ENCODE measurements around the gene LRSAM1. TPM values are rescaled to one million over a fixed set of nuclear protein-coding genes. Genes with fewer than 3 reads are reported as not detected.

The LRSAM1 gene
- total and polyA plus RNA-seq, 4 donors: 6.6 to 9.7 (median 7.1) TPM

- TF ChIP-seq SP1 (IDR thresholded peaks at IDR 0.05): no peak
- no peak for TF ChIP-seq FOXA2 (IDR thresholded peaks at IDR 0.05)
- no peak for TF ChIP-seq YY1 (IDR thresholded peaks at IDR 0.05)
- TF ChIP-seq, protein P1, sequence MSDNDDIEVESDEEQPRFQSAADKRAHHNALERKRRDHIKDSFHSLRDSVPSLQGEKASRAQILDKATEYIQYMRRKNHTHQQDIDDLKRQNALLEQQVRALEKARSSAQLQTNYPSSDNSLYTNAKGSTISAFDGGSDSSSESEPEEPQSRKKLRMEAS (IDR thresholded peaks at IDR 0.05): no peak
Observed at GRCh38 chr9:127489471-127490115, 38.3 kb downstream of the LRSAM1 start (continued).

DNA sequence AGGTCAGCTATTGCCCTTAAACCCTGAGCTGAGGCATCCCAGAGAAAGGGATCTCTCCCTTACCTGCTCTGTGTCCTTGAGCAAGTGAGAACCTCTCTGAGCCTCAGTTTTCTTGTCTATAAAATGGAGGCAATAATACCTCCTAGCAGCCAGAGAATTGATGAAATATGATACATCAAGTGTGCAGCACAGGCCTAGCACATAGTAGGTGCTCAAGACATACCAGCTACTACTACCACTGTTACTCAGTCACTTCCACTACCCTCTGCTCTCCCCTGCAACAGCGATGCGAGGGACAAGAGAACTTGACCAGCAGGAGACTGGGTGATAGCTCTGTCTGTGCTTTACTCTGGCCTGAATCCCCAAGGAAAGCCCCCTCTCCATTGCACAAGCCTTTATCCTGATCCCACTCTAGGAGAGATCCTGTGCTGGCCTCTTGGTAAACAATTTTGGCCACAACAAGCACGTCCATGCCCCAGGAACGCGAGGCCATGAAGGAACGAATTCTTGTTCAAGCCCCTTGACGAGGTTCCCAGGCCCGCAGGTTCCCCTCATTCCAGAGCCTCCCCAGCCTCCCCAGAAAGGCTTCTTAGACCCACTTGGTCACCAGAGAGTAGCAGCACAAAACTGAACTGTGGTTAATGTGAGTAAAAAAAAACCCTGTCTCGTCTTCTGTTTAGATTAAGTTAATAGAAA lies 39.4 kb downstream of the LRSAM1 start:
- 93% methylated on average over 9 of the region's 9 CpGs for WGBS

More for the DNA sequence above, 39.4 kb downstream of the LRSAM1 start:
- Histone ChIP-seq H3K4me3 (ENCODE audit: low read depth in 1 of 3, low read length in 3 of 3) (no peak overlapping the region), H3K27me3 (ENCODE audit: control insufficient read depth in 4 of 4, insufficient read depth in 4 of 4, low read length in 3 of 4) (no peaks in the 10 kb centered on the region), H3K27ac (ENCODE audit: low read depth in 1 of 2, low read length in 2 of 2) (no peak overlapping the region), H3K4me1 (ENCODE audit: control insufficient read depth in 4 of 4, insufficient read depth in 4 of 4, low read length in 3 of 4) (peaks cover 0 to 3% (median 1%) of the 10 kb centered on the region in 4 donors), H3K9me3 (ENCODE audit: control insufficient read depth in 4 of 4, low read length in 3 of 4) (no peaks in the 10 kb centered on the region), H3K9ac (ENCODE audit: low read depth in 1 of 2, low read length in 2 of 2) (no peak overlapping the region), H3K36me3 (ENCODE audit: control insufficient read depth in 4 of 4, insufficient read depth in 3 of 4, low read depth in 1 of 4, low read length in 3 of 4) (peaks cover 12 to 68% (median 26%) of the 10 kb centered on the region in 4 donors)
- DNase-seq (ENCODE audit: low spot score): no peak
- TF ChIP-seq, protein P1 (IDR thresholded peaks at IDR 0.05): no peak
- TF ChIP-seq, protein P2, sequence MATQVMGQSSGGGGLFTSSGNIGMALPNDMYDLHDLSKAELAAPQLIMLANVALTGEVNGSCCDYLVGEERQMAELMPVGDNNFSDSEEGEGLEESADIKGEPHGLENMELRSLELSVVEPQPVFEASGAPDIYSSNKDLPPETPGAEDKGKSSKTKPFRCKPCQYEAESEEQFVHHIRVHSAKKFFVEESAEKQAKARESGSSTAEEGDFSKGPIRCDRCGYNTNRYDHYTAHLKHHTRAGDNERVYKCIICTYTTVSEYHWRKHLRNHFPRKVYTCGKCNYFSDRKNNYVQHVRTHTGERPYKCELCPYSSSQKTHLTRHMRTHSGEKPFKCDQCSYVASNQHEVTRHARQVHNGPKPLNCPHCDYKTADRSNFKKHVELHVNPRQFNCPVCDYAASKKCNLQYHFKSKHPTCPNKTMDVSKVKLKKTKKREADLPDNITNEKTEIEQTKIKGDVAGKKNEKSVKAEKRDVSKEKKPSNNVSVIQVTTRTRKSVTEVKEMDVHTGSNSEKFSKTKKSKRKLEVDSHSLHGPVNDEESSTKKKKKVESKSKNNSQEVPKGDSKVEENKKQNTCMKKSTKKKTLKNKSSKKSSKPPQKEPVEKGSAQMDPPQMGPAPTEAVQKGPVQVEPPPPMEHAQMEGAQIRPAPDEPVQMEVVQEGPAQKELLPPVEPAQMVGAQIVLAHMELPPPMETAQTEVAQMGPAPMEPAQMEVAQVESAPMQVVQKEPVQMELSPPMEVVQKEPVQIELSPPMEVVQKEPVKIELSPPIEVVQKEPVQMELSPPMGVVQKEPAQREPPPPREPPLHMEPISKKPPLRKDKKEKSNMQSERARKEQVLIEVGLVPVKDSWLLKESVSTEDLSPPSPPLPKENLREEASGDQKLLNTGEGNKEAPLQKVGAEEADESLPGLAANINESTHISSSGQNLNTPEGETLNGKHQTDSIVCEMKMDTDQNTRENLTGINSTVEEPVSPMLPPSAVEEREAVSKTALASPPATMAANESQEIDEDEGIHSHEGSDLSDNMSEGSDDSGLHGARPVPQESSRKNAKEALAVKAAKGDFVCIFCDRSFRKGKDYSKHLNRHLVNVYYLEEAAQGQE (IDR thresholded peaks at IDR 0.05): no peak
- no peak for TF ChIP-seq FOXA2 (IDR thresholded peaks at IDR 0.05)
- no peak for TF ChIP-seq RXRA (IDR thresholded peaks at IDR 0.05)
- no peak for TF ChIP-seq TAF1 (conservative IDR thresholded peaks at IDR 0.05)
- TF ChIP-seq YY1 (IDR thresholded peaks at IDR 0.05): no peak
- TF ChIP-seq NR2F2 (IDR thresholded peaks at IDR 0.05): no peak
- TF ChIP-seq SP1 (IDR thresholded peaks at IDR 0.05): no peak
- TF ChIP-seq EGR1 (IDR thresholded peaks at IDR 0.05; ENCODE audit: low read depth in 2 of 2): no peak
- TF ChIP-seq RAD21 (IDR thresholded peaks at IDR 0.05): no peak
- no peak for TF ChIP-seq ZBTB33 (IDR thresholded peaks at IDR 0.05)
- TF ChIP-seq CTCF (IDR thresholded peaks at IDR 0.05; ENCODE audit: low read depth, low read length, missing input control): no peak
- no peak for TF ChIP-seq FOXA1 (IDR thresholded peaks at IDR 0.05)
- TF ChIP-seq JUND (IDR thresholded peaks at IDR 0.05): no peak
- no peak for TF ChIP-seq HNF4A (conservative IDR thresholded peaks at IDR 0.05)

Measured in liver (tissue), 9 donors.